ENCODE data around the gene GATA5. TPM values are rescaled to one million over a fixed set of nuclear protein-coding genes. Genes with fewer than 3 reads are reported as not detected.

GATA5 gene
- total RNA-seq, 1 experiment from 2014 or later = not detected

DNA sequence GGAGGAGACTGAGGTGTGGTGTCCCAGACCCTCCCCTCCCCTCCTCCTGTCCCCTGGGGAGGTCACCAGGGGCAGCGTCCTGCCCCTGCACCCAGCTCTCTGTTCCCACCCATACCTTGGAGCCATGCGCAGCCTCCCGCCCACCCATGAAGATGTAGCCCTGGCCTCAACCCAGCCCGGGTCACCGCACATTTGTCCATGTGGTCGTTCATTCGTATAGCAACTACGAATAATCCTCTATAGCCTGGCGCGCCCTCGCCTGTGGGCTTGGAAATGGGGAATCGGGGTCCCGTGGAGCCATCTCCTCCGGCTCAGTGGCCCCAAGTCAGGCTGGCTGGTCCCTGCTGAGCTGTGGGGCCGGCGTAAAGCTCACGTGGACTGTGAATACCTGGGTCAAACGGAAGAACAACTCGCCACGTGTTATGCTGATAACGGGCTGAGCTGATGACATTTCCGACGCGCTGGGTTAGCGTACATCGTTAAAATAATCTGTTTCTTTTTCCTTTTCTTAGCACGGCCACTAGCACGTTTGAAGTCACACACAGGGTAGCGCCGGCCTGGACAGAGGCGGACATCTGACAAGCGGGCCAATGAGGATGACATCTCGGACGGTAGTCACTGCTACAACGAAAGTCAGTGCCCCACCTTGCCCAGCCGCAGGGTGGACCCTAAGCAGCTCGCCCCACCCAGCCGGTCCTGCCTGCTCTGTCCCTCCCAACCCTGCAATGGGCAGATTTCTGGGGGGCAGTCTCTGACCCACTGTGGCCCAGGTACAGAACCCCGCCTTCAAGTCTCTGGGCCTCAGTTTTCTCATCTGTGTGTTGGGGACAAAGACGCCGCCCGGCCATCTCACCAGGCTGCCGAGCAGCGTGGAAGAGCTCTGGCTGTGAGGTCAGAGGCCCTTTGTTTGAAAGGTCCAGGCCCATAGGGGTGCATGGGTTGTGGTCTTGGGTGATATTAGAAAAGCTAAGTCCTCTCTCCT, 28.6 kb downstream of the GATA5 start:
- Mint-ChIP-seq H3K4me3 (ENCODE audit: low read depth, unreplicated experiment) (no peak overlapping the region), H3K27me3 (ENCODE audit: unreplicated experiment) (peaks cover 100% of the 10 kb centered on the region), H3K4me1 (ENCODE audit: low read depth, unreplicated experiment) (no peaks in the 10 kb centered on the region), H3K9me3 (ENCODE audit: low read depth, unreplicated experiment) (no peaks in the 10 kb centered on the region), H3K27ac (ENCODE audit: unreplicated experiment) (no peak overlapping the region), H3K36me3 (ENCODE audit: insufficient read depth, unreplicated experiment) (no peaks in the 10 kb centered on the region)
- intact Hi-C loops (cut with micrococcal nuclease; ENCODE audit: unreplicated experiment) = no loop called here
- CTCF ChIA-PET = interaction anchor here (0.5 kb wide), 1 partner anchor 158 kb away, joined by 4 read pairs; no protein-coding TSS in a partner anchor
- TF ChIP-seq, protein P1, sequence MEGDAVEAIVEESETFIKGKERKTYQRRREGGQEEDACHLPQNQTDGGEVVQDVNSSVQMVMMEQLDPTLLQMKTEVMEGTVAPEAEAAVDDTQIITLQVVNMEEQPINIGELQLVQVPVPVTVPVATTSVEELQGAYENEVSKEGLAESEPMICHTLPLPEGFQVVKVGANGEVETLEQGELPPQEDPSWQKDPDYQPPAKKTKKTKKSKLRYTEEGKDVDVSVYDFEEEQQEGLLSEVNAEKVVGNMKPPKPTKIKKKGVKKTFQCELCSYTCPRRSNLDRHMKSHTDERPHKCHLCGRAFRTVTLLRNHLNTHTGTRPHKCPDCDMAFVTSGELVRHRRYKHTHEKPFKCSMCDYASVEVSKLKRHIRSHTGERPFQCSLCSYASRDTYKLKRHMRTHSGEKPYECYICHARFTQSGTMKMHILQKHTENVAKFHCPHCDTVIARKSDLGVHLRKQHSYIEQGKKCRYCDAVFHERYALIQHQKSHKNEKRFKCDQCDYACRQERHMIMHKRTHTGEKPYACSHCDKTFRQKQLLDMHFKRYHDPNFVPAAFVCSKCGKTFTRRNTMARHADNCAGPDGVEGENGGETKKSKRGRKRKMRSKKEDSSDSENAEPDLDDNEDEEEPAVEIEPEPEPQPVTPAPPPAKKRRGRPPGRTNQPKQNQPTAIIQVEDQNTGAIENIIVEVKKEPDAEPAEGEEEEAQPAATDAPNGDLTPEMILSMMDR (IDR thresholded peaks at IDR 0.05; ENCODE audit: unreplicated experiment) = no peak
- BruUV-seq (replicated peaks) = no TSS peak
- DNase-seq = no peak

DNA sequence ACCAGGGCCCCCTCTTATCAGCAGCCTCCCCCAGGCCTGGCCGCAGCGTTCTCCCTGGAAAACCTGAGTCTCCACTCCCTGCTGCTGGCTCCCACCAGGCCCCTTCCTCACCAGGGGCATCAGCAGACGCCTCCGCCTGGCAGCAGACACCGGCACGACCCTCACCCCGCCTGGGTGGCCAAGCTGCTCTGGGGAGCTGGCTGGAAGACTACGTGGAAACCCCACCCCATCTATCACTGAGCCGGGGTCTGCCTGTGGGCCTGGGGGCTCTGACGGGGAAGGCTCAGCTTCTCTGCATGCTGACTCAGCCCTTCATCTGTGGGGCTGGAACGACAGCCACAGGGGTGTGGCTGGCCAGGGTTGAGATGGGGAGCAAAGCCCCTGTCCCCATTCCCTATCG, 29.3 kb downstream of the GATA5 start:
- H3K4me3 Mint-ChIP-seq (ENCODE audit: low read depth, unreplicated experiment) = no peak overlapping the region
- H3K27ac Mint-ChIP-seq (ENCODE audit: unreplicated experiment) = no peak overlapping the region
- H3K36me3 Mint-ChIP-seq (ENCODE audit: insufficient read depth, unreplicated experiment) = no peaks in the 10 kb centered on the region
- no peaks in the 10 kb centered on the region for H3K9me3 Mint-ChIP-seq (ENCODE audit: low read depth, unreplicated experiment)
- H3K27me3 Mint-ChIP-seq (ENCODE audit: unreplicated experiment) = peaks cover 100% of the 10 kb centered on the region
- TF ChIP-seq, protein P1 (IDR thresholded peaks at IDR 0.05; ENCODE audit: unreplicated experiment) = no peak
- intact Hi-C loops (cut with micrococcal nuclease; ENCODE audit: unreplicated experiment) = no loop called here
- BruUV-seq (replicated peaks) = no TSS peak
- CTCF ChIA-PET = no interaction called here
- H3K4me1 Mint-ChIP-seq (ENCODE audit: low read depth, unreplicated experiment) = no peaks in the 10 kb centered on the region
- DNase-seq = no peak

DNA sequence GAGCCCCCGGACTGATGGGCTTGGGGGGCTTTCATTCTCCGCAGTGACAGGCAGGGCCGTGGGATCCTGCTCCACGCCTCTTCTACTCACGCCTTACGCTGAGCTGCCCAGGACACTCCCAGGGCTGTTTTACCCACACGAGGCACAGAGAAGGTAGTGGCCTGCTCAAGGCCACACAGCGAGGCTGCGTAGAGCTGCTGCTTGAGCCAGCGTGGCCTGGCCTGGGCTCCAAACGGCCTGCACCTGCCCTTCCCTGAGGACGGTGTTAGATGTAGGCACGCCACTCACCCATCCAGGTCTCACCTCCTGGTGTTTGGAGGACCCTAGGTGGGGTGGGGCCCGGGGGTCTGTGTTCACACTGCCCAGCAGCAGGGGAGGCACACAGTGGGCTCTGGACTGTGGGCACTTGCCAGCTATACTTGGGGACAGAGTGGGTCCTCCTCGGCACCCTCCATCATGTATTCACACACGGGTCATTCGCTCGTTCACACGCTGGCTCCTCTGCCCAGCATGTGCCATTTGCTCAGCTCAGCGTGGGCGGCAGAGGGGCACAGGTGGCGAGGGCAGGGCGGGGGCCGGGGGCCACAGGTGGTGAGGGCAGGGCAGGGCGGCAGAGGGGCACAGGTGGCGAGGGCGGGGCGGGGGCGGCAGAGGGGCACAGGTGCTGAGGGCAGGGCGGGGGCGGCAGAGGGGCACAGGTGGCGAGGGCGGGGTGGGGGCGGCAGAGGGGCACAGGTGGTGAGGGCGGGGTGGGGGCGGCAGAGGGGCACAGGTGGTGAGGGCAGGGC, 30.0 kb downstream of the GATA5 start:
- no peaks in the 10 kb centered on the region for H3K4me1 Mint-ChIP-seq (ENCODE audit: low read depth, unreplicated experiment)
- no peak for DNase-seq
- no peaks in the 10 kb centered on the region for H3K9me3 Mint-ChIP-seq (ENCODE audit: low read depth, unreplicated experiment)
- intact Hi-C loops (cut with micrococcal nuclease; ENCODE audit: unreplicated experiment) = no loop called here
- H3K27ac Mint-ChIP-seq (ENCODE audit: unreplicated experiment) = no peak overlapping the region
- CTCF ChIA-PET = interaction anchor here (0.6 kb wide), 1 partner anchor 1638 kb away, joined by 4 read pairs; no protein-coding TSS in a partner anchor
- H3K36me3 Mint-ChIP-seq (ENCODE audit: insufficient read depth, unreplicated experiment) = no peaks in the 10 kb centered on the region
- peaks cover 100% of the 10 kb centered on the region for H3K27me3 Mint-ChIP-seq (ENCODE audit: unreplicated experiment)
- TF ChIP-seq, protein P1 (IDR thresholded peaks at IDR 0.05; ENCODE audit: unreplicated experiment) = no peak
- no peak overlapping the region for H3K4me3 Mint-ChIP-seq (ENCODE audit: low read depth, unreplicated experiment)
- BruUV-seq (replicated peaks) = no TSS peak

DNA sequence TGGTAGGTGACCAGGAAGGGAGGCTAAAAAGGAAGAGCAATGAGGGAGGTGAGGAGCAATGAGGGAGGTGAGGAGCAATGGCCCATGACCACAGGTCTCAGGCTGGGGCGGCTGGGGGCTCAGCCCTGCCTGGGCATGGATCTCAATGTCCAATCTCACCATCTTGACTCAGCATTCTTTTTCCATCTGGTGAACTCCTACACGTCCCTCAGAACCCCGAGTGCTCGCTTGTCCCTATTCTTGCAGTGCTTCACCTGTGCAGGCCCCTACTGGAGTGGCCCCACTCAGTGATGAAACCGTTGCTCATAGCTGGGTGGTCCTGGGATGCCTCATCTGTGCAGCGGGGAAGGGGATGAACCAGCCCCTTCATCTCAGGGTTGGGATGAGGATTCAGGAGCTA, 31.5 kb downstream of the GATA5 start:
- CTCF ChIA-PET = interaction anchor here (0.9 to 1.6 kb wide), 2 partner anchors 20 to 34 kb away, joined by 3 to 4 read pairs; no protein-coding TSS in a partner anchor
- TF ChIP-seq, protein P1 (IDR thresholded peaks at IDR 0.05; ENCODE audit: unreplicated experiment) = no peak
- Mint-ChIP-seq H3K4me3 (ENCODE audit: low read depth, unreplicated experiment) (no peak overlapping the region), H3K4me1 (ENCODE audit: low read depth, unreplicated experiment) (no peaks in the 10 kb centered on the region), H3K27ac (ENCODE audit: unreplicated experiment) (no peak overlapping the region), H3K9me3 (ENCODE audit: low read depth, unreplicated experiment) (no peaks in the 10 kb centered on the region), H3K36me3 (ENCODE audit: insufficient read depth, unreplicated experiment) (no peaks in the 10 kb centered on the region), H3K27me3 (ENCODE audit: unreplicated experiment) (peaks cover 100% of the 10 kb centered on the region)
- no peak for DNase-seq
- BruUV-seq (replicated peaks) = no TSS peak
- intact Hi-C loops (cut with micrococcal nuclease; ENCODE audit: unreplicated experiment) = no loop called here
